SU-DHL-6 (cell line): ENCODE results near the gene PRKAR1B.

Experiments used
- CTCF ChIP-seq: fragments of 200-600 bp; sonication (generic); IDR thresholded peaks from one replicate; pipeline ENCODE4 v1.5.1; 2017; ENCODE audit warnings: antibody characterized with exemption, mild to moderate bottlenecking, low read length, moderate library complexity; ENCODE audit not compliant: insufficient read depth, poor library complexity, severe bottlenecking
- EZH2phosphoT487 ChIP-seq: fragments of 200-600 bp; sonication (generic), shearing (Covaris generic); conservative IDR thresholded peaks from 2 replicates; pipeline ENCODE4 v1.6.1; 2018; ENCODE audit warnings: mild to moderate bottlenecking, antibody characterized with exemption, low read length, moderate library complexity, mixed read lengths

- TF ChIP-seq CTCF: no peak
- no peak for TF ChIP-seq EZH2phosphoT487
Measured at GRCh38 chr7:747186-747585, 20.1 kb upstream of the PRKAR1B start.
